OCI-LY7 (cell line): Measurements from ENCODE around the gene GTF3C1. TPM values are rescaled to one million over a fixed set of nuclear protein-coding genes. Genes with fewer than 3 reads are reported as not detected.

ENCODE experiments used
- BruUV-seq: library from RNA; stranded (reverse); fragments of 400-500 nt; replicated peaks from 2 replicates; lab custom pipeline; 2021; lab: Mats Ljungman, UMichigan
- CTCF ChIA-PET: fragments of 300-600 bp; sonication (Branson Sonifier 250); formaldehyde crosslinking; loops from one replicate; lab custom pipeline; 2022; ENCODE audit warnings: antibody characterized with exemption; ENCODE audit not compliant: unreplicated experiment; lab: Charles Lee
- POLR2A ChIA-PET: fragments of 300-600 bp; sonication (Branson Sonifier 250); formaldehyde crosslinking; loops from one replicate; lab custom pipeline; 2022; ENCODE audit warnings: antibody characterized with exemption; lab: Charles Lee
- DNase-seq: peaks from one replicate; pipeline ENCODE4 v3.0.0-alpha.2; 2015; ENCODE audit warnings: low spot score
- H2AFZ ChIP-seq: fragments of 200-600 bp; sonication (generic), shearing (Covaris generic); 2 replicates; pipeline ENCODE4 v1.6.1; 2014; ENCODE audit warnings: mild to moderate bottlenecking, antibody characterized with exemption, low read length, moderate library complexity
- H3K27ac ChIP-seq: fragments of 200-600 bp; sonication (generic); 2 replicates; pipeline ENCODE4 v1.5.1; 2014; ENCODE audit warnings: mixed run types, low read depth, mild to moderate bottlenecking, moderate library complexity, low read length, inconsistent platforms; ENCODE audit not compliant: poor library complexity, severe bottlenecking
- H3K36me3 ChIP-seq: fragments of 200-600 bp; sonication (generic); 2 replicates; pipeline ENCODE4 v1.6.1; 2014; ENCODE audit warnings: mild to moderate bottlenecking, antibody characterized with exemption, low read length, moderate library complexity, mixed read lengths; ENCODE audit not compliant: insufficient read depth
- H3K4me1 ChIP-seq: fragments of 200-600 bp; sonication (generic); 2 replicates; pipeline ENCODE4 v1.5.1; 2014; ENCODE audit warnings: mild to moderate bottlenecking, low read length; ENCODE audit not compliant: insufficient read depth, poor library complexity, severe bottlenecking
- H3K4me2 ChIP-seq: fragments of 200-600 bp; sonication (generic); 2 replicates; pipeline ENCODE4 v1.6.1; 2014; ENCODE audit warnings: mild to moderate bottlenecking, low read length
- H3K4me3 ChIP-seq: fragments of 200-600 bp; sonication (generic); 2 replicates; pipeline ENCODE4 v1.5.1; 2014; ENCODE audit warnings: mild to moderate bottlenecking, low read depth, low read length; ENCODE audit not compliant: poor library complexity, severe bottlenecking
- H3K79me2 ChIP-seq: fragments of 200-600 bp; sonication (generic); 2 replicates; pipeline ENCODE4 v1.6.1; 2016; ENCODE audit warnings: low read depth, mild to moderate bottlenecking, low read length, moderate library complexity, mixed read lengths; ENCODE audit not compliant: insufficient read depth
- H3K9me2 ChIP-seq: fragments of 200-600 bp; sonication (generic); 2 replicates; pipeline ENCODE4 v1.6.1; 2016; ENCODE audit warnings: mild to moderate bottlenecking, low read length, mixed read lengths; ENCODE audit not compliant: insufficient read depth
- H3K9me3 ChIP-seq: fragments of 200-600 bp; sonication (generic); 2 replicates; pipeline ENCODE4 v1.6.1; 2014; ENCODE audit warnings: mild to moderate bottlenecking, mixed run types, low read length, mixed read lengths
- H4K20me1 ChIP-seq: fragments of 200-600 bp; sonication (generic); 2 replicates; pipeline ENCODE4 v1.6.1; 2014; ENCODE audit warnings: mild to moderate bottlenecking, antibody characterized with exemption, low read length, moderate library complexity, mixed read lengths; ENCODE audit not compliant: insufficient read depth
- CTCF ChIP-seq: fragments of 200-600 bp; sonication (generic); conservative IDR thresholded peaks from 2 replicates; pipeline ENCODE4 v1.5.1; 2014; ENCODE audit warnings: mild to moderate bottlenecking, antibody characterized with exemption, low read length, moderate library complexity, mixed read lengths
- EZH2phosphoT487 ChIP-seq: fragments of 200-600 bp; sonication (generic); IDR thresholded peaks from 2 replicates; pipeline ENCODE4 v1.6.1; 2018; ENCODE audit warnings: low read depth, borderline replicate concordance, mild to moderate bottlenecking, mixed run types, antibody characterized with exemption, low read length, moderate library complexity, mixed read lengths
- intact Hi-C: fragments of 100-400 bp; cut with micrococcal nuclease; formaldehyde crosslinking; loops from one replicate; pipeline ENCODE4 v1.10.0; 2022; ENCODE audit not compliant: unreplicated experiment
- total RNA-seq, 2 experiments: library from RNA; depleted of rRNA in 1 of 2; stranded (reverse); fragments of >200 nt in 1 of 2; shearing (Covaris generic) in 1 of 2; gene quantifications; 2 replicates each; pipeline ENCODE4 v1.2.3, GENCODE V29; 2014 to 2022

GTF3C1 gene
- total RNA-seq, 2 experiments from 2014 or later, result 48.3 to 57.1 TPM

DNA sequence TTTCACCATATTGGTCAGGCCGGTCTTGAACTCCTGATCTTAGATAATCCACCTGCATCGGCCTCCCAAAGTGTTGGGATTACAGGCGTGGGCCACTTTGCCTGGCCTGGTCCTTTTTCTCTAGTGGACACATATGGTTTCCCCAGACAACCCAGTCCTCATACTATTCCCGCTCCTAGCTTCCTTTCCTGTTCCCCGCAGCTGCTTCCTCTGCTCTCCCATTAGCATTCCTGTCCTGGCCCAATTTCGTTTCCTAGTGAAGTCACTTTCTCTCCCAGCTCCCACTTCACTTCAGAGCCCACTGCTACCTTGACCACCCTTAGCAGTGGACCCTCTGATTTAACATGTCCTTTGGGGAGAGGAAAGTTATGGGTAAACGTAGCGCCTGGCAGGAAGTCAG lies 11.5 kb upstream of the GTF3C1 start:
- Histone ChIP-seq H4K20me1 (no peaks in the 10 kb centered on the region), H3K4me1 (no peaks in the 10 kb centered on the region), H3K79me2 (no peaks in the 10 kb centered on the region), H3K36me3 (no peaks in the 10 kb centered on the region), H3K9me3 (no peaks in the 10 kb centered on the region), H3K4me3 (no peak overlapping the region), H3K27ac (no peak overlapping the region), H2AFZ (no peak overlapping the region), H3K9me2 (no peaks in the 10 kb centered on the region), H3K4me2 (no peak overlapping the region)
- ChIA-PET POLR2A (interaction anchor here (3.1 kb wide), 1 partner anchor 12 kb away, joined by 13 read pairs; the partner anchor contains the start of genes GTF3C1 and KATNIP), CTCF (no interaction called here)
- no TSS peak for BruUV-seq
- no peak for TF ChIP-seq CTCF
- no peak for TF ChIP-seq EZH2phosphoT487
- DNase-seq, result no peak
- intact Hi-C loops, result loop anchor here (10.0 kb wide), 1 partner anchor 64 kb away; no protein-coding TSS in a partner anchor

GRCh38 chr16:27558932-27559331 lies 9.2 kb upstream of the GTF3C1 start:
- H3K4me1 ChIP-seq, result no peaks in the 10 kb centered on the region
- no peak for DNase-seq
- intact Hi-C loops, result no loop called here
- POLR2A ChIA-PET, result interaction anchor here (0.6 to 3.1 kb wide), 2 partner anchors 9 to 1403 kb away, joined by 4 to 13 read pairs; partner anchors contain the start of genes GTF3C1 and KATNIP
- CTCF ChIA-PET, result no interaction called here
- no peak overlapping the region for H3K27ac ChIP-seq
- no peaks in the 10 kb centered on the region for H3K9me2 ChIP-seq
- no peaks in the 10 kb centered on the region for H3K79me2 ChIP-seq
- H3K9me3 ChIP-seq, result no peaks in the 10 kb centered on the region
- no peak overlapping the region for H2AFZ ChIP-seq
- H3K36me3 ChIP-seq, result no peaks in the 10 kb centered on the region
- H3K4me2 ChIP-seq, result no peak overlapping the region
- no peak for TF ChIP-seq EZH2phosphoT487
- TF ChIP-seq CTCF, result no peak
- no TSS peak for BruUV-seq
- no peak overlapping the region for H3K4me3 ChIP-seq
- no peaks in the 10 kb centered on the region for H4K20me1 ChIP-seq

- Histone ChIP-seq H3K79me2 (no peaks in the 10 kb centered on the region), H3K27ac (no peak overlapping the region), H3K4me3 (no peak overlapping the region), H4K20me1 (no peaks in the 10 kb centered on the region), H3K9me3 (no peaks in the 10 kb centered on the region), H3K4me2 (no peak overlapping the region), H2AFZ (no peak overlapping the region), H3K9me2 (no peaks in the 10 kb centered on the region), H3K4me1 (no peaks in the 10 kb centered on the region), H3K36me3 (no peaks in the 10 kb centered on the region)
- TF ChIP-seq CTCF (no peak), EZH2phosphoT487 (no peak)
- BruUV-seq, result no TSS peak
- ChIA-PET POLR2A (interaction anchor here (3.1 kb wide), 1 partner anchor 9 kb away, joined by 13 read pairs; the partner anchor contains the start of genes GTF3C1 and KATNIP), CTCF (no interaction called here)
- intact Hi-C loops, result no loop called here
- DNase-seq, result no peak
These were observed 8.7 kb upstream of the GTF3C1 start for GRCh38 chr16:27558434-27558833.
